Fibroblast of villous mesenchyme (primary cell): Measurements from ENCODE around the gene HS3ST1. TPM values are rescaled to one million over a fixed set of nuclear protein-coding genes. Genes with fewer than 3 reads are reported as not detected.

Source experiments
- DNase-seq: peaks from one replicate; pipeline ENCODE4 v3.0.0-alpha.2; 2010; ENCODE audit warnings: low read depth
- H3K4me3 ChIP-seq: 2 replicates; pipeline ENCODE4 v1.5.1; 2011; ENCODE audit warnings: low read depth, mild to moderate bottlenecking, low read length
- CTCF ChIP-seq: IDR thresholded peaks from 2 replicates; pipeline ENCODE4 v1.5.1; 2012; ENCODE audit warnings: low read depth, mild to moderate bottlenecking, low read length; ENCODE audit not compliant: insufficient read depth
- total RNA-seq: library from RNA; depleted of rRNA; stranded (reverse); fragments of >200 nt; gene quantifications from 2 replicates; pipeline ENCODE4 v1.2.3, GENCODE V29; 2012

HS3ST1 gene
- total RNA-seq, 1 donor = not detected

- no peak overlapping the region for H3K4me3 ChIP-seq
- no peak for DNase-seq
- TF ChIP-seq CTCF = no peak
Observed at GRCh38 chr4:11470438-11471045, 41.8 kb upstream of the HS3ST1 start.

GRCh38 chr4:11469650-11470437, 41.1 kb upstream of the HS3ST1 start:
- H3K4me3 ChIP-seq = no peak overlapping the region
- TF ChIP-seq CTCF = no peak
- DNase-seq = no peak

- DNase-seq = no peak
- TF ChIP-seq CTCF = no peak
- H3K4me3 ChIP-seq = no peak overlapping the region
Observed at GRCh38 chr4:11468901-11469300, 40.2 kb upstream of the HS3ST1 start.

- TF ChIP-seq CTCF = no peak
- no peak overlapping the region for H3K4me3 ChIP-seq
- DNase-seq = no peak
Observed at GRCh38 chr4:11467931-11468330, 39.2 kb upstream of the HS3ST1 start.

GRCh38 chr4:11463707-11464106, 35.0 kb upstream of the HS3ST1 start:
- H3K4me3 ChIP-seq = no peak overlapping the region
- no peak for TF ChIP-seq CTCF
- no peak for DNase-seq

GRCh38 chr4:11456401-11456800, 27.7 kb upstream of the HS3ST1 start:
- TF ChIP-seq CTCF = no peak
- no peak for DNase-seq
- H3K4me3 ChIP-seq = no peak overlapping the region
